ENCODE measurements around the gene PANK4. TPM values are rescaled to one million over a fixed set of nuclear protein-coding genes. Genes with fewer than 3 reads are reported as not detected.

PANK4 gene
- total RNA-seq, 6 experiments from 2014 or later, result 9.6 to 18.9 (median 13.4) TPM

DNA sequence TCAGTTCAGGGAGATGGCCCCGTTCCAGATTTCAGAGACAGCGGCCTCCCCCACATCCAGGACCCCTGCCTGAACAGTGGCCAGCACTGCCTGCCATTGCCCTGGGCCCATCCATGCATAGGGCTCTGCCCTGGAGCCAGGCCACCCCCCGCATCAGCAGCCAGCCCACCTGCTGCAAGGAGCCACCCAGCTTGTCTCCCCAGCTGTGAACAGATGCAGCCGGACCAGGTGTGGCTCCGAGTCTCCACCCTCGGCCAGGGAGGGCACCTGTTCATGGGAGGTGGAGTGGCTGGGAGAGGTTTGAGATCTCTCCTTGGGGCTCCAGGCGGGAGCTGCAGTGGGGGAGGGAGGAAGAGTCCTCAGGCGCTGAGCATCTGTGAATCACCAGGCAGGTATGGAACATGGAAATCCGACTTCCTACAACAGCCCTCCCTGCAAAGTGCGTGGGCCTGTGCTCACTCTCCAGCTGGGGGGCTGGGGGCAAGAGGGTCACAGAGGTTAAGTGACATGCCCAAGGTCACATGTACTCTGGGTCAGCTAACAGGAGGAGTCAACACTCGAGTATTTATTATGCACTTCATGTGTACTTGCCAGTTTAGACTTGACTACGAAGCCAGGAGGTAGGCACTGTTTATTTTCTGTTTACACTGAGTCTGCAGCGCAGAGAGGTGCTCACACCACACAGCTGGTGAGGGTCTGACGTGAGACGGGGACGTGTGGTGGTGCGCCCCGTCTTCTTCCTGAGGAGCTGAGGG lies 8.5 kb upstream of the PANK4 start:
- H3K36me3 ChIP-seq, result no peaks in the 10 kb centered on the region
- ATAC-seq (no peak), DNase-seq (no peak)
- TF ChIP-seq POLR2A (IDR thresholded peaks at IDR 0.05), result no peak
- TF ChIP-seq, protein P1, sequence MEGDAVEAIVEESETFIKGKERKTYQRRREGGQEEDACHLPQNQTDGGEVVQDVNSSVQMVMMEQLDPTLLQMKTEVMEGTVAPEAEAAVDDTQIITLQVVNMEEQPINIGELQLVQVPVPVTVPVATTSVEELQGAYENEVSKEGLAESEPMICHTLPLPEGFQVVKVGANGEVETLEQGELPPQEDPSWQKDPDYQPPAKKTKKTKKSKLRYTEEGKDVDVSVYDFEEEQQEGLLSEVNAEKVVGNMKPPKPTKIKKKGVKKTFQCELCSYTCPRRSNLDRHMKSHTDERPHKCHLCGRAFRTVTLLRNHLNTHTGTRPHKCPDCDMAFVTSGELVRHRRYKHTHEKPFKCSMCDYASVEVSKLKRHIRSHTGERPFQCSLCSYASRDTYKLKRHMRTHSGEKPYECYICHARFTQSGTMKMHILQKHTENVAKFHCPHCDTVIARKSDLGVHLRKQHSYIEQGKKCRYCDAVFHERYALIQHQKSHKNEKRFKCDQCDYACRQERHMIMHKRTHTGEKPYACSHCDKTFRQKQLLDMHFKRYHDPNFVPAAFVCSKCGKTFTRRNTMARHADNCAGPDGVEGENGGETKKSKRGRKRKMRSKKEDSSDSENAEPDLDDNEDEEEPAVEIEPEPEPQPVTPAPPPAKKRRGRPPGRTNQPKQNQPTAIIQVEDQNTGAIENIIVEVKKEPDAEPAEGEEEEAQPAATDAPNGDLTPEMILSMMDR (IDR thresholded peaks at IDR 0.05), result no peak
- 58% methylated on average over 9 of the region's 18 CpGs for WGBS (ENCODE audit: insufficient coverage, low coverage, low lambda C conversion rate, missing lambda C conversion rate)
- peaks cover 0 to 15% (median 6%) of the 10 kb centered on the region in 4 donors for H3K4me1 ChIP-seq
- no peak overlapping the region for H3K4me3 ChIP-seq
- H3K27ac ChIP-seq, result no peak overlapping the region
- intact Hi-C loops (cut with DNase I), result no loop called here
- no peaks in the 10 kb centered on the region for H3K27me3 ChIP-seq
- H3K9me3 ChIP-seq, result no peaks in the 10 kb centered on the region

DNA sequence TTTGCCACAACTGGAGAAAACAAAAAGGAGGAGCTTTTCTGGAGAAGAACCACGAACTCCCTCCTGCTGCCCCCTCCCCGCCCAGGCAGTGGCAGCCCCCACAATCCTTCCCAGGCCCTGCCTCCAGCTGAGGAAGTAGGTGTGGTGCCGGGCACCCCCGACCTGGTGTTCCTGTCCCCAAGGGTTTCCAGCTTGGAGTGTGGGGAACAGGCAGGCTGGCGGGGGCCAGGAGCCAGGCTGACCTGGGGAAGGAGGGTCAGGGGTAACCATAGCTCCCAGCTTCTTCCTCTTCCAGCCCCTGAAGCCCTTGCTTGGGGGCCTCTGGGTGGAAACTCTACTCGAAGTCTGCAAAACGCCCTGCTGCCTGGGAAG lies 7.9 kb upstream of the PANK4 start:
- no peaks in the 10 kb centered on the region for H3K9me3 ChIP-seq
- no peaks in the 10 kb centered on the region for H3K36me3 ChIP-seq
- DNase-seq, result no peak
- no peaks in the 10 kb centered on the region for H3K27me3 ChIP-seq
- H3K4me3 ChIP-seq, result no peak overlapping the region
- H3K27ac ChIP-seq, result no peak overlapping the region
- TF ChIP-seq, protein P1 (IDR thresholded peaks at IDR 0.05), result no peak
- TF ChIP-seq POLR2A (IDR thresholded peaks at IDR 0.05), result no peak
- intact Hi-C loops (cut with DNase I), result no loop called here
- H3K4me1 ChIP-seq, result peaks cover 0 to 18% (median 6%) of the 10 kb centered on the region in 4 donors
- ATAC-seq, result no peak
- 50% methylated on average over 1 of the region's 7 CpGs for WGBS (ENCODE audit: insufficient coverage, low coverage, low lambda C conversion rate, missing lambda C conversion rate)

DNA sequence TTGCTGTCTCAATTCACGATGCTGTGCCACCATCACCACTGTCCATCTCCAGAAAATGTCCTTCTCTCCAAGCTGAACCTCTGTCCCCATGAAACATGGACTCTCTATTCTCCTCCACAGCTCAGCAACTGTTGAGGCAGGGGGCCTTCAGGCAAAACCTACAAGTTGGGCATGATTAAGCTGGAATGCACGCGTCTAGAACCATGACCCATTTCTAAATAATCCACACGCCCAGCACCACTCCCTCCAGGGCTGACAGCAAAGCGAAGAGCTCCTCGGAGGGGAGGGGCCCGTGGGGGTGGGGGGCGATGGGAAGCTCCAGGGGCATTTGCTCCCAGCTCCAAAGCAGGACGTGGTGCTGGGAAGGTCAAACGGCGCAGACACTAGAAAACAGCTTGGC lies 7.0 kb upstream of the PANK4 start:
- no peak overlapping the region for H3K4me3 ChIP-seq
- H3K9me3 ChIP-seq, result no peaks in the 10 kb centered on the region
- no peaks in the 10 kb centered on the region for H3K27me3 ChIP-seq
- intact Hi-C loops (cut with DNase I), result no loop called here
- DNase-seq (no peak), ATAC-seq (no peak)
- no peak overlapping the region for H3K27ac ChIP-seq
- TF ChIP-seq, protein P1 (IDR thresholded peaks at IDR 0.05), result no peak
- TF ChIP-seq POLR2A (IDR thresholded peaks at IDR 0.05), result no peak
- H3K36me3 ChIP-seq, result no peaks in the 10 kb centered on the region
- peaks cover 0 to 27% (median 11%) of the 10 kb centered on the region in 4 donors for H3K4me1 ChIP-seq
- 76% methylated on average over 10 of the region's 11 CpGs for WGBS (ENCODE audit: insufficient coverage, low coverage, low lambda C conversion rate, missing lambda C conversion rate)

DNA sequence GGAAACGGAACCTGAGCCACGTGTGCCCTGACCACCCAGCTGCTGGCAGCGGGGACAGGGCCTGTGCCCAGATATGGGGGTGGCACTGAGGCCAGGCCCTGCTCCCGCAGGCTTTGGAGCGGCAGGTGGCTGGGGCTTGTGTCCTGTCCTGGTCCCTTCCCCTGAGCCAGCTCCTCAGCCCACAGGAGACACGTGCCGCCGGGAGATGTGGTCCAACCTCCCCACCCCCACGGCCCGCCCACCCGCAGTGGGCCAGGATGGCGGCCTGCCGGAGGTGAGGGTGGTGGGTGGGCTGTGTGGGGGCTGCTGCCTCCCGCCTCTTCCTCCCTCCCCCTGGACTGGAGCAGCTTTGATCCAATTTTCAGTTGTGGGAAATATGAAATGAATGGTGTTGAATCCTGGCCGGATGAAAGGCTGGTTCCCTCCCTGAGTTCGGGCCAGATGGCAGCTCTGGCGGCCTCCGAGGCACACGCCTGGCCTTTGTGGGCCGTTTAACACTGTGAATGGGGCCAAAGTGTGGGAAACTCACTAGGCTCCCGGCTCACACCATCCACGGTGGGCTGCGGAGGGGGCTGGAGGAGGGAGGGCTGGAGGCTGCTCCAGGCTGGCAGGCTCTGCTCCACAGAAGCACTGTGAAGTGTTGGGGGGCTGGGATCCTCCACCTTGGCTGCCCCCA lies 6.2 kb upstream of the PANK4 start:
- intact Hi-C loops (cut with DNase I), result no loop called here
- DNase-seq (no peak), ATAC-seq (no peak)
- Histone ChIP-seq H3K4me3 (no peak overlapping the region), H3K9me3 (no peaks in the 10 kb centered on the region), H3K36me3 (no peaks in the 10 kb centered on the region), H3K4me1 (peaks cover 0 to 34% (median 14%) of the 10 kb centered on the region in 4 donors), H3K27me3 (no peaks in the 10 kb centered on the region), H3K27ac (no peak overlapping the region)
- TF ChIP-seq POLR2A (IDR thresholded peaks at IDR 0.05), result no peak
- TF ChIP-seq, protein P1 (IDR thresholded peaks at IDR 0.05), result no peak
- WGBS (ENCODE audit: insufficient coverage, low coverage, low lambda C conversion rate, missing lambda C conversion rate), result 68% methylated on average over 8 of the region's 23 CpGs
